DND-41 (cell line): Measurements from ENCODE around the gene DVL1.

ENCODE experiments used
- EZH2 ChIP-seq: IDR thresholded peaks from 3 replicates; pipeline ENCODE4 v1.6.1; 2012; ENCODE audit warnings: borderline replicate concordance, low read depth, mild to moderate bottlenecking, moderate library complexity, low read length, inconsistent platforms; ENCODE audit not compliant: severe bottlenecking
- TF ChIP-seq, protein P1 (sequence below): IDR thresholded peaks from 2 replicates; pipeline ENCODE4 v1.5.1; 2012; ENCODE audit warnings: borderline replicate concordance, low read length, moderate library complexity, mild to moderate bottlenecking; ENCODE audit not compliant: poor library complexity, severe bottlenecking; ENCODE audit errors: extremely low read depth

DNA sequence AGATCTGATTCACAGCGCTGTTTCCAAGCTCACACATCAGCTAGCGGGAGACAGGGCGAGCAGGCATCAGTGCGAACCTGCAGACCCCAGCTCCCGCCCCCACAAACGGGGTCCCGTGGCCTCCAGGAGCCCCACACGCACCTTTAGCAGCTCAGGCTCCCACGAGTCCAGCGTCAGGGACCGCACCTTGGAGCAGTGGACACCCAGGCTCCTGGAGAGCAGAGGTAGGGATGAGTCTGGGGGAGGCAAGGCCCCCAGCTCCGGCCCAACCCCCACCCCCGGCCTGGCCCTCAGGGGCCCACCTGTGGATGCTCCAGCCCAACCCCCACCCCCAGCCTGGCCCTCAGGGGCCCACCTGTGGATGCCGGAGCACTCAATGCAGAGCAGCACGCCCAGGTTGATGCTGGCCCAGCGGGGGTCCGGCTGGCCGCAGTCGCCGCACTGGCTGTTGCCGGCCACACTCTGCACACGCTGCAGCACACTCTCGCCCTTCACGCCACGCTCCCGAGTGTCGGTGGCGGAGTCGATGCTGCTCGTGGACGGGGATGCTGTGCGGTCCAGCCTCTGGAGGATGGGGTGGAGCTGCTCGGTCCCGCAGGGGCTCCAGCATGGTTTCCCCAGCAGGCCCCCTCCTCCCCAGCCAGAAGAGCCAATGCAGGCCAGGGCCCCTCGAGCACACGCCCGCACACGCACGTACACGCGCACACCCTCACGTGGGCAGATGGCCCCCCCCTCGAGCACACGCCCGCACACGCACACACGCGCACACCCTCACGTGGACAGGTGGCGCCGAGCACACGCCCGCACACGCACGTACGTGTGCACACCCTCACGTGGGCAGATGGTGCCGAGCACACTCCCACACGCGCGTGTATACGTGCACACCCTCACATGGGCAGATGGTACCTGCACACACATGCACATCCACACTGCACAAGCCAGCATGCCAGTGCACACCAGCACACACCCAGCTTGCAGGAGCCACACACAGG lies 52.9 kb downstream of the DVL1 start:
- TF ChIP-seq EZH2 = no peak
- TF ChIP-seq, protein P1, sequence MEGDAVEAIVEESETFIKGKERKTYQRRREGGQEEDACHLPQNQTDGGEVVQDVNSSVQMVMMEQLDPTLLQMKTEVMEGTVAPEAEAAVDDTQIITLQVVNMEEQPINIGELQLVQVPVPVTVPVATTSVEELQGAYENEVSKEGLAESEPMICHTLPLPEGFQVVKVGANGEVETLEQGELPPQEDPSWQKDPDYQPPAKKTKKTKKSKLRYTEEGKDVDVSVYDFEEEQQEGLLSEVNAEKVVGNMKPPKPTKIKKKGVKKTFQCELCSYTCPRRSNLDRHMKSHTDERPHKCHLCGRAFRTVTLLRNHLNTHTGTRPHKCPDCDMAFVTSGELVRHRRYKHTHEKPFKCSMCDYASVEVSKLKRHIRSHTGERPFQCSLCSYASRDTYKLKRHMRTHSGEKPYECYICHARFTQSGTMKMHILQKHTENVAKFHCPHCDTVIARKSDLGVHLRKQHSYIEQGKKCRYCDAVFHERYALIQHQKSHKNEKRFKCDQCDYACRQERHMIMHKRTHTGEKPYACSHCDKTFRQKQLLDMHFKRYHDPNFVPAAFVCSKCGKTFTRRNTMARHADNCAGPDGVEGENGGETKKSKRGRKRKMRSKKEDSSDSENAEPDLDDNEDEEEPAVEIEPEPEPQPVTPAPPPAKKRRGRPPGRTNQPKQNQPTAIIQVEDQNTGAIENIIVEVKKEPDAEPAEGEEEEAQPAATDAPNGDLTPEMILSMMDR = no peak
